HG02678 (cell line): Measurements from ENCODE around the gene CD83.

Source experiments
- ATAC-seq: cut with Tn5 transposase; IDR thresholded peaks from one replicate; pipeline ENCODE4 v1.9.1; 2021; ENCODE audit warnings: mild to moderate bottlenecking, moderate library complexity; ENCODE audit not compliant: unreplicated experiment

CD83 gene

GRCh38 chr6:14123386-14124111, 6.0 kb downstream of the CD83 start:
- no peak for ATAC-seq

GRCh38 chr6:14125346-14125745, 7.8 kb downstream of the CD83 start:
- ATAC-seq = no peak

- no peak for ATAC-seq
These were observed 8.6 kb downstream of the CD83 start for GRCh38 chr6:14126191-14126590.

GRCh38 chr6:14127611-14128010, 10.0 kb downstream of the CD83 start:
- no peak for ATAC-seq

- ATAC-seq = no peak
These were observed 10.4 kb downstream of the CD83 start for GRCh38 chr6:14128012-14128411.

GRCh38 chr6:14128746-14129145, 11.2 kb downstream of the CD83 start:
- ATAC-seq = no peak

- ATAC-seq = peak; percentile 58
These were observed 12.0 kb downstream of the CD83 start for GRCh38 chr6:14129575-14129974.

- no peak for ATAC-seq
These were observed 13.0 kb downstream of the CD83 start for GRCh38 chr6:14130435-14131075.

GRCh38 chr6:14131579-14131978, 14.0 kb downstream of the CD83 start:
- ATAC-seq = no peak

- ATAC-seq = no peak
These were observed 14.8 kb downstream of the CD83 start for GRCh38 chr6:14132244-14132920.

GRCh38 chr6:14132921-14133275, 15.3 kb downstream of the CD83 start:
- no peak for ATAC-seq

GRCh38 chr6:14134211-14134910, 16.8 kb downstream of the CD83 start:
- no peak for ATAC-seq

GRCh38 chr6:14135893-14136539, 18.4 kb downstream of the CD83 start:
- ATAC-seq = no peak

GRCh38 chr6:14138701-14139215, 21.2 kb downstream of the CD83 start:
- ATAC-seq = no peak

- no peak for ATAC-seq
These were observed 23.9 kb downstream of the CD83 start for GRCh38 chr6:14141351-14142062.

GRCh38 chr6:14142063-14142450, 24.5 kb downstream of the CD83 start:
- no peak for ATAC-seq

GRCh38 chr6:14142511-14143223, 25.1 kb downstream of the CD83 start:
- no peak for ATAC-seq

- ATAC-seq = no peak
These were observed 25.7 kb downstream of the CD83 start for GRCh38 chr6:14143305-14143704.

- ATAC-seq = peak; percentile 75
These were observed 27.1 kb downstream of the CD83 start for GRCh38 chr6:14144678-14145113.
